ENCODE data around the gene SRMS. TPM values are rescaled to one million over a fixed set of nuclear protein-coding genes. Genes with fewer than 3 reads are reported as not detected.

The SRMS gene
- total and polyA plus RNA-seq, 2 donors (not counting 1 experiment from before 2014, with no cell fraction given), result not detected

DNA sequence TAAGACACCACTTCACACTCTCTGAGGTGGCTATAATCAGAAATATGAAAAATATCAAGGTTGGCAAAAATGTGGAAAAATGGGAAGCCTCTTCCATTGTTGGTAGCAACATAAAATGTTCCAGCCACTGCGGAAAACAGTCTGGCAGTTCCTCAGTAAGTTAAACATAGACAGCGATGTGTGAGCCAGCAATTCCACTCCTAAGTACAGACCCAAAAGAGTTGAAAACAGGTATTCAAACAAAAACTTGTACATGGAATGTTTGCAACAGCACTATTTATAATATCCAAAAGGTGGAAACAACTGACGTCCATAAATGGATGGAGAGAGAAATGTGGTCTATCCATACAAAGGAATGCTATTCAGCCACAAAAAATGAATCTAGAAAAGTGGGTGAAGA is 34.3 kb downstream of the SRMS start:
- no peaks in the 10 kb centered on the region for H3K9me3 ChIP-seq (ENCODE audit: control insufficient read depth, insufficient read depth, low read depth, low read length)
- H3K79me2 ChIP-seq (ENCODE audit: control insufficient read depth, insufficient read depth, low read length), result no peaks in the 10 kb centered on the region
- H3K36me3 ChIP-seq (ENCODE audit: control insufficient read depth, insufficient read depth, low read length), result no peaks in the 10 kb centered on the region
- H2AFZ ChIP-seq (ENCODE audit: low read length), result no peak overlapping the region
- DNase-seq (ENCODE audit: low read depth in 2 of 2), result no peak
- H3K27ac ChIP-seq (ENCODE audit: insufficient read depth, low read length), result no peak overlapping the region
- TF ChIP-seq EZH2 (IDR thresholded peaks at IDR 0.05; ENCODE audit: low read length, missing control alignments), result no peak
- TF ChIP-seq, protein P1, sequence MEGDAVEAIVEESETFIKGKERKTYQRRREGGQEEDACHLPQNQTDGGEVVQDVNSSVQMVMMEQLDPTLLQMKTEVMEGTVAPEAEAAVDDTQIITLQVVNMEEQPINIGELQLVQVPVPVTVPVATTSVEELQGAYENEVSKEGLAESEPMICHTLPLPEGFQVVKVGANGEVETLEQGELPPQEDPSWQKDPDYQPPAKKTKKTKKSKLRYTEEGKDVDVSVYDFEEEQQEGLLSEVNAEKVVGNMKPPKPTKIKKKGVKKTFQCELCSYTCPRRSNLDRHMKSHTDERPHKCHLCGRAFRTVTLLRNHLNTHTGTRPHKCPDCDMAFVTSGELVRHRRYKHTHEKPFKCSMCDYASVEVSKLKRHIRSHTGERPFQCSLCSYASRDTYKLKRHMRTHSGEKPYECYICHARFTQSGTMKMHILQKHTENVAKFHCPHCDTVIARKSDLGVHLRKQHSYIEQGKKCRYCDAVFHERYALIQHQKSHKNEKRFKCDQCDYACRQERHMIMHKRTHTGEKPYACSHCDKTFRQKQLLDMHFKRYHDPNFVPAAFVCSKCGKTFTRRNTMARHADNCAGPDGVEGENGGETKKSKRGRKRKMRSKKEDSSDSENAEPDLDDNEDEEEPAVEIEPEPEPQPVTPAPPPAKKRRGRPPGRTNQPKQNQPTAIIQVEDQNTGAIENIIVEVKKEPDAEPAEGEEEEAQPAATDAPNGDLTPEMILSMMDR (conservative IDR thresholded peaks at IDR 0.05 in 1 of 2, IDR thresholded peaks at IDR 0.05 in 1 of 2; ENCODE audit: low read depth in 1 of 2, low read length in 2 of 2), result no peak
- no peak overlapping the region for H3K9ac ChIP-seq (ENCODE audit: insufficient read depth, low read length)
- no peak overlapping the region for H3K4me2 ChIP-seq (ENCODE audit: extremely low read depth, insufficient read depth, low read length)
- H3K27me3 ChIP-seq (ENCODE audit: control insufficient read depth, insufficient read depth, low read length), result no peaks in the 10 kb centered on the region
- no peaks in the 10 kb centered on the region for H3K4me1 ChIP-seq (ENCODE audit: control insufficient read depth, extremely low read depth, insufficient read depth, low read length)
- H3K4me3 ChIP-seq (replicated peaks in 1 of 4; ENCODE audit: control extremely low read depth in 1 of 4, insufficient read depth in 1 of 4, low read depth in 3 of 4, low read length in 4 of 4), result no peak overlapping the region
- H4K20me1 ChIP-seq (ENCODE audit: control insufficient read depth, extremely low read depth, insufficient read depth, low read length), result no peaks in the 10 kb centered on the region

DNA sequence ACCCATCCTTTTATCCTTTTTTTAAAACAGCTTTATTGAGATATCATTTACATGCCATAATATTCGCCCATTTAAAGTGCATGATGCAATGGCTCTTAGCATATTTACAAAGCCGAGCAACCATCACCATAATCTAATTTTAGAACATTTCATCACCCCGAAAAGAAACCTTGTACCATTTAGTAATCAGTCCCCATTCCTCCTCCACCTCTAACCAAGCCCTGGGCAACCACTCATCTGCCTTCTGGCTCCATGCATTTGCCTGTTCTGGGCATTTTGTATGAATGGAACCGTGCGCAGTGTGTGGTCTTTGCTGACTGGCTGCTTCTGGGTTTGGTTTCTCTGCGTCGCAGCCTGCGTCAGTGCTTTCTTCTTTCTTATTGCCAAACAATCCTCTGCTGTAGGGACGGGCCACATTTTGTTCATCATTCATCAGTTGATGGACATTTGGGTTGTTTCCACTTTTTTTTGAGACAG is 38.4 kb downstream of the SRMS start:
- Histone ChIP-seq H3K4me3 (replicated peaks in 1 of 4; ENCODE audit: control extremely low read depth in 1 of 4, insufficient read depth in 1 of 4, low read depth in 3 of 4, low read length in 4 of 4) (no peak overlapping the region), H3K9ac (ENCODE audit: insufficient read depth, low read length) (no peak overlapping the region), H3K4me1 (ENCODE audit: control insufficient read depth, extremely low read depth, insufficient read depth, low read length) (no peaks in the 10 kb centered on the region), H3K27me3 (ENCODE audit: control insufficient read depth, insufficient read depth, low read length) (peaks cover 2% of the 10 kb centered on the region), H3K27ac (ENCODE audit: insufficient read depth, low read length) (no peak overlapping the region), H3K9me3 (ENCODE audit: control insufficient read depth, insufficient read depth, low read depth, low read length) (no peaks in the 10 kb centered on the region), H3K36me3 (ENCODE audit: control insufficient read depth, insufficient read depth, low read length) (no peaks in the 10 kb centered on the region), H3K4me2 (ENCODE audit: extremely low read depth, insufficient read depth, low read length) (no peak overlapping the region), H3K79me2 (ENCODE audit: control insufficient read depth, insufficient read depth, low read length) (no peaks in the 10 kb centered on the region), H2AFZ (ENCODE audit: low read length) (no peak overlapping the region), H4K20me1 (ENCODE audit: control insufficient read depth, extremely low read depth, insufficient read depth, low read length) (no peaks in the 10 kb centered on the region)
- TF ChIP-seq, protein P1 (conservative IDR thresholded peaks at IDR 0.05 in 1 of 2, IDR thresholded peaks at IDR 0.05 in 1 of 2; ENCODE audit: low read depth in 1 of 2, low read length in 2 of 2), result no peak
- TF ChIP-seq EZH2 (IDR thresholded peaks at IDR 0.05; ENCODE audit: low read length, missing control alignments), result no peak
- no peak for DNase-seq (ENCODE audit: low read depth in 2 of 2)

DNA sequence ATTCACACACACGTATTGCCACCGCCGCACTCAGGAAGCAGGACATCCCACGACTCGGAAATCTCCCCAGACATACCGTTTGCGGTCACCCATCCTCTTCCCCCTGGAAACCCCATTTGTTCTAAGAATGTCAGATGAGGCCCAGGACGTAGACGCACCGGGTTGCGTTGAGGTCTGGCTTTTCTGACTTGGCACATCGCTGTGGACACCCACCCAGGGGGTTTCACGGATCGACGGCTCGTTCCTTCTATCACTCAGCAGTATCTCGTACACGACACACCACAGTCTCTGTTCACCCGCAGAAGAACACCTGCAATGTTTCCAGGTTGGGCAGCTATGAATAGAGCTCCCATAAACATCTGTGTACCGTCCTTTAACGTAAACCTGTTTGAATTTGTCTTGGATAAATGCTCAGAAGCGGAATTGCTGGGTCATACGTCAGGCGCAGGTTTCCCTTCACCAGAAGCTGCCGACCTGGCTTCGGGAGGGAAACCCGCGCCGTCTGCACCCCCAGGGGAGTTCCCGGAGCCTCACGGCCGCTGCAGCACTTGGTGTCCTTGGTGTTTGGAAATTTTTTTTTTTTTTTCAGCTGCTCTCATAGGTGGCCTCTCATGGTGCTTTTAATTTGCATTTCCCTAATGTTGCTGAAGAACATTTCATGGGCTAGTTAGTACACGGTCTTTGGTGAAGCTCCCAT is 39.3 kb downstream of the SRMS start:
- Histone ChIP-seq H2AFZ (ENCODE audit: low read length) (no peak overlapping the region), H3K27ac (ENCODE audit: insufficient read depth, low read length) (no peak overlapping the region), H3K4me3 (replicated peaks in 1 of 4; ENCODE audit: control extremely low read depth in 1 of 4, insufficient read depth in 1 of 4, low read depth in 3 of 4, low read length in 4 of 4) (no peak overlapping the region), H3K9ac (ENCODE audit: insufficient read depth, low read length) (no peak overlapping the region), H3K79me2 (ENCODE audit: control insufficient read depth, insufficient read depth, low read length) (no peaks in the 10 kb centered on the region), H3K4me1 (ENCODE audit: control insufficient read depth, extremely low read depth, insufficient read depth, low read length) (no peaks in the 10 kb centered on the region), H3K9me3 (ENCODE audit: control insufficient read depth, insufficient read depth, low read depth, low read length) (no peaks in the 10 kb centered on the region), H3K4me2 (ENCODE audit: extremely low read depth, insufficient read depth, low read length) (no peak overlapping the region), H4K20me1 (ENCODE audit: control insufficient read depth, extremely low read depth, insufficient read depth, low read length) (no peaks in the 10 kb centered on the region), H3K36me3 (ENCODE audit: control insufficient read depth, insufficient read depth, low read length) (no peaks in the 10 kb centered on the region), H3K27me3 (ENCODE audit: control insufficient read depth, insufficient read depth, low read length) (peaks cover 2% of the 10 kb centered on the region)
- DNase-seq (ENCODE audit: low read depth in 2 of 2), result no peak
- no peak for TF ChIP-seq EZH2 (IDR thresholded peaks at IDR 0.05; ENCODE audit: low read length, missing control alignments)
- TF ChIP-seq, protein P1 (conservative IDR thresholded peaks at IDR 0.05 in 1 of 2, IDR thresholded peaks at IDR 0.05 in 1 of 2; ENCODE audit: low read depth in 1 of 2, low read length in 2 of 2), result no peak
